Immature natural killer cell (primary cell): ENCODE results near the gene ASTN1. TPM values are rescaled to one million over a fixed set of nuclear protein-coding genes. Genes with fewer than 3 reads are reported as not detected.

Experiments used
- DNase-seq, 3 donors: peaks; one replicate each; pipeline ENCODE4 v3.0.0; 2022; ENCODE audit warnings: mixed read lengths in 1 of 3
- H3K27ac Mint-ChIP-seq, 6 donors: one replicate each; pipeline ENCODE4 v1.8.0; 2020; ENCODE audit warnings: mixed read lengths in 6 of 6, mild to moderate bottlenecking in 5 of 6, inconsistent platforms in 4 of 6, moderate library complexity in 3 of 6
- H3K27me3 Mint-ChIP-seq, 3 donors: one replicate each; pipeline ENCODE4 v1.8.0; 2020 to 2021; ENCODE audit warnings: low read depth in 3 of 3, mild to moderate bottlenecking in 3 of 3, mixed read lengths in 3 of 3, moderate library complexity in 3 of 3, inconsistent platforms in 1 of 3
- H3K36me3 Mint-ChIP-seq, 3 donors: one replicate each; pipeline ENCODE4 v1.8.0; 2020; ENCODE audit warnings: mixed read lengths in 3 of 3, inconsistent platforms in 2 of 3, mild to moderate bottlenecking in 2 of 3
- H3K4me1 Mint-ChIP-seq, 2 donors: one replicate each; pipeline ENCODE4 v1.8.0; 2020; ENCODE audit warnings: inconsistent platforms in 2 of 2, mild to moderate bottlenecking in 2 of 2, mixed read lengths in 2 of 2, moderate library complexity in 1 of 2
- H3K4me3 Mint-ChIP-seq, 5 donors: one replicate each; pipeline ENCODE4 v1.8.0; 2020; ENCODE audit warnings: mild to moderate bottlenecking in 5 of 5, mixed read lengths in 5 of 5, inconsistent platforms in 3 of 5, moderate library complexity in 3 of 5
- H3K9me3 Mint-ChIP-seq, 6 donors: one replicate each; pipeline ENCODE4 v1.8.0; 2020; ENCODE audit warnings: mild to moderate bottlenecking in 6 of 6, mixed read lengths in 6 of 6, inconsistent platforms in 4 of 6, moderate library complexity in 3 of 6
- polyA plus RNA-seq, 3 donors: library from polyadenylated mRNA; unstranded; fragments of 300-500 nt; fragmentation: Illumina TruSeq; gene quantifications; one replicate each; pipeline ENCODE4 v1.2.3, GENCODE V29; 2021

The ASTN1 gene
- polyA plus RNA-seq, 3 donors from 2014 or later = not detected

GRCh38 chr1:176998183-176998795 is 166.2 kb downstream of the ASTN1 start:
- Mint-ChIP-seq H3K9me3 (peaks cover 0 to 23% (median 5%) of the 10 kb centered on the region in 6 donors), H3K27ac (no peak overlapping the region), H3K27me3 (peaks cover 0 to 3% (median 2%) of the 10 kb centered on the region in 3 donors), H3K4me3 (no peak overlapping the region), H3K36me3 (no peaks in the 10 kb centered on the region), H3K4me1 (no peaks in the 10 kb centered on the region)
- DNase-seq = no peak

- peaks cover 0 to 17% (median 5%) of the 10 kb centered on the region in 6 donors for H3K9me3 Mint-ChIP-seq
- no peaks in the 10 kb centered on the region for H3K4me1 Mint-ChIP-seq
- no peaks in the 10 kb centered on the region for H3K36me3 Mint-ChIP-seq
- H3K27ac Mint-ChIP-seq = no peak overlapping the region
- DNase-seq = no peak
- peaks cover 0 to 3% (median 2%) of the 10 kb centered on the region in 3 donors for H3K27me3 Mint-ChIP-seq
- no peak overlapping the region for H3K4me3 Mint-ChIP-seq
Measured at GRCh38 chr1:176996456-176997090, 167.9 kb downstream of the ASTN1 start.

- Mint-ChIP-seq H3K4me1 (no peaks in the 10 kb centered on the region), H3K27me3 (peaks cover 2 to 6% (median 3%) of the 10 kb centered on the region in 3 donors), H3K4me3 (no peak overlapping the region), H3K27ac (no peak overlapping the region), H3K9me3 (peaks cover 0 to 11% (median 5%) of the 10 kb centered on the region in 6 donors), H3K36me3 (no peaks in the 10 kb centered on the region)
- no peak for DNase-seq
Measured at GRCh38 chr1:176994931-176995596, 169.4 kb downstream of the ASTN1 start.

- Mint-ChIP-seq H3K4me1 (no peaks in the 10 kb centered on the region), H3K27me3 (peaks cover 2 to 6% (median 3%) of the 10 kb centered on the region in 3 donors), H3K9me3 (peaks cover 0 to 11% (median 6%) of the 10 kb centered on the region in 6 donors), H3K27ac (no peak overlapping the region), H3K4me3 (no peak overlapping the region), H3K36me3 (no peaks in the 10 kb centered on the region)
- no peak for DNase-seq
Measured at GRCh38 chr1:176993587-176993986, 170.9 kb downstream of the ASTN1 start.

GRCh38 chr1:176989754-176990153 is 174.8 kb downstream of the ASTN1 start:
- no peak overlapping the region for H3K27ac Mint-ChIP-seq

GRCh38 chr1:176989023-176989422 is 175.5 kb downstream of the ASTN1 start:
- Mint-ChIP-seq H3K27ac (no peak overlapping the region), H3K4me1 (no peaks in the 10 kb centered on the region), H3K27me3 (peaks cover 2 to 3% (median 3%) of the 10 kb centered on the region in 3 donors), H3K9me3 (peaks cover 0 to 7% (median 2%) of the 10 kb centered on the region in 6 donors), H3K4me3 (no peak overlapping the region), H3K36me3 (no peaks in the 10 kb centered on the region)
- no peak for DNase-seq

More at GRCh38 chr1:176989754-176990153, 174.8 kb downstream of the ASTN1 start:
- Mint-ChIP-seq H3K4me3 (no peak overlapping the region), H3K9me3 (peaks cover 0 to 7% (median 2%) of the 10 kb centered on the region in 6 donors), H3K27me3 (peaks cover 2 to 4% (median 3%) of the 10 kb centered on the region in 3 donors), H3K36me3 (no peaks in the 10 kb centered on the region), H3K4me1 (no peaks in the 10 kb centered on the region)
- no peak for DNase-seq

- Mint-ChIP-seq H3K9me3 (peaks cover 0 to 6% (median under 1%) of the 10 kb centered on the region in 6 donors), H3K27me3 (peaks cover 2 to 3% (median 3%) of the 10 kb centered on the region in 3 donors), H3K4me3 (no peak overlapping the region), H3K36me3 (no peaks in the 10 kb centered on the region), H3K27ac (no peak overlapping the region), H3K4me1 (no peaks in the 10 kb centered on the region)
- no peak for DNase-seq
Measured at GRCh38 chr1:176987016-176987415, 177.5 kb downstream of the ASTN1 start.

- Mint-ChIP-seq H3K27me3 (peaks cover 0 to 2% (median 0%) of the 10 kb centered on the region in 3 donors), H3K36me3 (no peaks in the 10 kb centered on the region), H3K9me3 (peaks cover 0 to 5% (median 0%) of the 10 kb centered on the region in 6 donors), H3K4me3 (no peak overlapping the region), H3K27ac (no peak overlapping the region), H3K4me1 (no peaks in the 10 kb centered on the region)
- DNase-seq = no peak
Measured at GRCh38 chr1:176983731-176984130, 180.8 kb downstream of the ASTN1 start.

GRCh38 chr1:176976771-176977170 is 187.7 kb downstream of the ASTN1 start:
- no peak overlapping the region for H3K27ac Mint-ChIP-seq
- peaks cover 0 to 6% (median 0%) of the 10 kb centered on the region in 6 donors for H3K9me3 Mint-ChIP-seq
- H3K27me3 Mint-ChIP-seq = peaks cover 0 to 2% (median 0%) of the 10 kb centered on the region in 3 donors
- H3K36me3 Mint-ChIP-seq = no peaks in the 10 kb centered on the region
- DNase-seq = no peak
- no peaks in the 10 kb centered on the region for H3K4me1 Mint-ChIP-seq
- no peak overlapping the region for H3K4me3 Mint-ChIP-seq

GRCh38 chr1:176976225-176976624 is 188.3 kb downstream of the ASTN1 start:
- no peak for DNase-seq
- Mint-ChIP-seq H3K4me3 (no peak overlapping the region), H3K27me3 (peaks cover 0 to 2% (median 0%) of the 10 kb centered on the region in 3 donors), H3K4me1 (no peaks in the 10 kb centered on the region), H3K9me3 (peaks cover 0 to 6% (median 0%) of the 10 kb centered on the region in 6 donors), H3K27ac (no peak overlapping the region), H3K36me3 (no peaks in the 10 kb centered on the region)

- H3K4me1 Mint-ChIP-seq = no peaks in the 10 kb centered on the region
- no peak overlapping the region for H3K4me3 Mint-ChIP-seq
- no peaks in the 10 kb centered on the region for H3K27me3 Mint-ChIP-seq
- H3K36me3 Mint-ChIP-seq = no peaks in the 10 kb centered on the region
- H3K27ac Mint-ChIP-seq = no peak overlapping the region
- no peak for DNase-seq
- peaks cover 0 to 3% (median 0%) of the 10 kb centered on the region in 6 donors for H3K9me3 Mint-ChIP-seq
Measured at GRCh38 chr1:176964687-176965086, 199.8 kb downstream of the ASTN1 start.

GRCh38 chr1:176963181-176963580 is 201.3 kb downstream of the ASTN1 start:
- no peaks in the 10 kb centered on the region for H3K27me3 Mint-ChIP-seq
- H3K36me3 Mint-ChIP-seq = no peaks in the 10 kb centered on the region
- no peak for DNase-seq
- H3K9me3 Mint-ChIP-seq = peaks cover 0 to 3% (median under 1%) of the 10 kb centered on the region in 6 donors
- no peak overlapping the region for H3K4me3 Mint-ChIP-seq
- H3K4me1 Mint-ChIP-seq = no peaks in the 10 kb centered on the region
- H3K27ac Mint-ChIP-seq = no peak overlapping the region

- peaks cover 0 to 2% (median under 1%) of the 10 kb centered on the region in 6 donors for H3K9me3 Mint-ChIP-seq
- no peak overlapping the region for H3K4me3 Mint-ChIP-seq
- H3K36me3 Mint-ChIP-seq = no peaks in the 10 kb centered on the region
- DNase-seq = no peak
- no peaks in the 10 kb centered on the region for H3K27me3 Mint-ChIP-seq
- no peak overlapping the region for H3K27ac Mint-ChIP-seq
- H3K4me1 Mint-ChIP-seq = no peaks in the 10 kb centered on the region
Measured at GRCh38 chr1:176961678-176962077, 202.8 kb downstream of the ASTN1 start.

GRCh38 chr1:176959191-176959820 is 205.2 kb downstream of the ASTN1 start:
- H3K27ac Mint-ChIP-seq = no peak overlapping the region
- no peaks in the 10 kb centered on the region for H3K27me3 Mint-ChIP-seq
- peaks cover 0 to 2% (median 0%) of the 10 kb centered on the region in 6 donors for H3K9me3 Mint-ChIP-seq
- no peak overlapping the region for H3K4me3 Mint-ChIP-seq
- no peaks in the 10 kb centered on the region for H3K36me3 Mint-ChIP-seq
- H3K4me1 Mint-ChIP-seq = no peaks in the 10 kb centered on the region
- DNase-seq = no peak
